Nephron progenitor cell (in vitro differentiated cells): ENCODE results near the gene PRR14.
A peak's percentile ranks its signal among the peaks of the same experiment; 100 is the strongest.
"Not testable (repeated sequence)": the region's sequence is repeated elsewhere in the genome, so short reads cannot be mapped to it uniquely, and the experiment has no call there.

Experiments
- DNase-seq: peaks from one replicate; pipeline ENCODE4 v3.0.0; 2021
- H3K27ac Mint-ChIP-seq: 2 replicates; pipeline ENCODE4 v1.8.0; 2021; ENCODE audit warnings: mild to moderate bottlenecking, moderate library complexity, mixed read lengths
- H3K27me3 Mint-ChIP-seq: 2 replicates; pipeline ENCODE4 v1.8.0; 2021; ENCODE audit warnings: mild to moderate bottlenecking, low read depth, mixed read lengths; ENCODE audit not compliant: poor library complexity
- H3K36me3 Mint-ChIP-seq: 2 replicates; pipeline ENCODE4 v1.8.0; 2021; ENCODE audit warnings: low read depth, mixed read lengths
- H3K4me1 Mint-ChIP-seq: 2 replicates; pipeline ENCODE4 v1.8.0; 2021; ENCODE audit warnings: mixed read lengths
- H3K4me3 Mint-ChIP-seq: 2 replicates; pipeline ENCODE4 v1.8.0; 2021; ENCODE audit warnings: mild to moderate bottlenecking, moderate library complexity, mixed read lengths
- H3K9me3 Mint-ChIP-seq: 2 replicates; pipeline ENCODE4 v1.8.0; 2021; ENCODE audit warnings: mild to moderate bottlenecking, moderate library complexity, mixed read lengths
- CTCF ChIP-seq: fragments of 200-600 bp; sonication (generic); IDR thresholded peaks from 2 replicates; pipeline ENCODE4 v1.5.0; 2021; ENCODE audit warnings: antibody characterized with exemption

The PRR14 gene

GRCh38 chr16:30700971-30701370 lies 50.2 kb downstream of the PRR14 start:
- H3K36me3 Mint-ChIP-seq = peaks cover 37% of the 10 kb centered on the region
- H3K27me3 Mint-ChIP-seq = no peaks in the 10 kb centered on the region
- peak overlapping the region; percentile 74 for H3K27ac Mint-ChIP-seq
- peaks cover 31% of the 10 kb centered on the region for H3K4me1 Mint-ChIP-seq
- no peaks in the 10 kb centered on the region for H3K9me3 Mint-ChIP-seq
- TF ChIP-seq CTCF = no peak
- H3K4me3 Mint-ChIP-seq = peak overlapping the region; percentile 64
- DNase-seq = no peak

GRCh38 chr16:30703071-30703470 lies 52.3 kb downstream of the PRR14 start:
- peaks cover 55% of the 10 kb centered on the region for H3K36me3 Mint-ChIP-seq
- H3K4me3 Mint-ChIP-seq, DNase-seq, H3K27ac Mint-ChIP-seq, H3K9me3 Mint-ChIP-seq, H3K27me3 Mint-ChIP-seq: not testable (repeated sequence)
- H3K4me1 Mint-ChIP-seq = peaks cover 22% of the 10 kb centered on the region

GRCh38 chr16:30703971-30704370 lies 53.2 kb downstream of the PRR14 start:
- no peak for DNase-seq
- H3K9me3 Mint-ChIP-seq = no peaks in the 10 kb centered on the region
- H3K4me1 Mint-ChIP-seq = peaks cover 20% of the 10 kb centered on the region
- H3K27me3 Mint-ChIP-seq = no peaks in the 10 kb centered on the region
- peaks cover 57% of the 10 kb centered on the region for H3K36me3 Mint-ChIP-seq
- H3K4me3 Mint-ChIP-seq = no peak overlapping the region
- no peak for TF ChIP-seq CTCF
- no peak overlapping the region for H3K27ac Mint-ChIP-seq
